Pancreas (tissue), 10 donors: ENCODE data around the gene PARD3. TPM values are rescaled to one million over a fixed set of nuclear protein-coding genes. Genes with fewer than 3 reads are reported as not detected.
A peak's percentile ranks its signal among the peaks of the same experiment; 100 is the strongest.

Source experiments
- ATAC-seq, 4 donors: fragments of 200-7000 bp; cut with Tn5 transposase; one replicate each; pipeline versions ENCODE4 v1.8.0 to v1.9.1; 2020; ENCODE audit warnings: mild to moderate bottlenecking in 4 of 4, moderate library complexity in 4 of 4
- DNase-seq, 6 donors: peaks; one replicate each; pipeline ENCODE4 v3.0.0-alpha.2; 2020
- FAIRE-seq: peaks from 2 replicates; lab custom pipeline; 2012; peaks lifted over from hg19 to GRCh38; lab: Jason Lieb, UNC
- H3K27ac ChIP-seq, 4 donors: fragments of 200-600 bp; sonication (generic); 1 replicate in 3 of 4; 2 replicates in 1 of 4; pipeline versions ENCODE4 v1.5.0 to v1.8.0; 2020
- H3K27me3 ChIP-seq, 4 donors: fragments of 200-600 bp; one replicate each; pipeline ENCODE4 v1.8.0; 2021
- H3K36me3 ChIP-seq, 3 donors: fragments of 200-600 bp; sonication (generic) in 1 of 3; one replicate each; pipeline versions ENCODE4 v1.5.0 to v1.8.0; 2020 to 2021
- H3K4me1 ChIP-seq, 3 donors: fragments of 200-600 bp; one replicate each; pipeline ENCODE4 v1.8.0; 2021
- H3K4me3 ChIP-seq, 4 donors: fragments of 200-600 bp; sonication (generic) in 2 of 4; one replicate each; pipeline versions ENCODE4 v1.5.0 to v1.8.0; 2020 to 2021
- H3K9me3 ChIP-seq, 4 donors: fragments of 200-600 bp; one replicate each; pipeline ENCODE4 v1.8.0; 2021
- WGBS, 2 donors: extraction: QIAGEN DNeasy Blood & Tissue Kit; methylation state at CpG; one replicate each; pipeline ENCODE4 v1.1.7; 2013; 5-methylcytosine and 5-hydroxymethylcytosine counted together
- intact Hi-C, 3 donors: fragments of 100-400 bp; cut with DNase I; formaldehyde crosslinking; loops; one replicate each; pipeline versions ENCODE4 v1.11.1 to v1.14.2; 2022
- polyA plus RNA-seq, 2 donors: library from polyadenylated mRNA; stranded (reverse); fragments of 200-250 nt; gene quantifications; one replicate each; pipeline ENCODE4 v1.2.3, GENCODE V29; 2013
- total RNA-seq, 6 donors: library from RNA; stranded (reverse); fragmentation: NEBNext Ultra II Directional in 4 of 6; extraction: Animal tissue kit (Norgen Biotek cat#: 25700) in 4 of 6; gene quantifications; one replicate each; pipeline versions ENCODE4 v1.2.1 to v1.2.4, GENCODE V29; 2021 to 2023
- TF ChIP-seq, protein P1 (sequence below), 4 donors: fragments of 200-600 bp; sonication (generic) in 3 of 4; IDR thresholded peaks; one replicate each; pipeline versions ENCODE4 v1.5.0 to v1.8.0; 2021; ENCODE audit warnings: antibody characterized with exemption in 4 of 4
- donor health status: healthy with polysubstance abuse.
- donor health status: DM: no; HTN: no; CAD: no; lungs with moderate emphysema.
- donor health status: DM: no; HTN: no; CAD: no.
- donor health status: control.
- donor health status: control.
- donor health status: Bipolar disorder and iron deficiency.
- donor health status: DM: yes; HTN: yes; CAD: no.
- donor health status: DM: no; HTN: no; CAD: no.
- donor health status: DM: no; HTN: no; CAD: no.
- donor health status: DM: yes; HTN: yes; CAD: no.

Gene PARD3
- total and polyA plus RNA-seq, 8 donors: 12.8 to 32.3 (median 23.4) TPM

DNA sequence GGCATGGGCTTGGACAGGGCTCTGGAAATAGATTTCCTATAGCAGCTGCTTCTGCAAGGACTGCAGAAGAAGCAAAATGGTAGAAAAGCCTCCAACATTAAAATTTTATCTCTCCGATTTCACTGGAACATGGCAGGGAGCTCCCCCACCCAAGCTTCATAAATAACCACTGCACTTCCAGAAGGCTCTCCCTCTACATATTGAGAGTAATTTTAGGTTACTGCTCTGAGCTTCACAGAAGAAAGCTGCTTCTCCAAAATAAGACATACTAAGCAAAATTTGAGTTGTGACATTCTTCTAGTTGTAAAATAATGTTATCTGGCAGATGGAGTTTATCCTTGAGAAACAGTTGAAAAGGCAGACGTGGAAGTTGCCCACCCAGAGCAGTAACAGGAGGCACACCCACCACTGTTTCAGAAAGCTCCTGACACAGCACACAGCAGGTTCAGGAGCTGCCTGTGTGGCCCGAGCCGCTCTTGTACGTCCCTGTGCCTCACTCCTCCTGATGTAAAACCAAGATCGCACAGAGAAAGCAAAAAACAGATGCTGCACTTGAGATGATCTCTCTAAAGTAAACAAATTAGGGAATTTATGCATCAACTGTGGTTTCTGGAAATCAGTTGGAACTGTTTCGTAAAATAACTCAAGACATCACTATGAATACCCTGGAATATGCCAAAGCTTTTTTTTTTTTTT, 621.0 kb downstream of the PARD3 start:
- Histone ChIP-seq H3K27me3 (no peaks in the 10 kb centered on the region), H3K27ac (no peak overlapping the region), H3K4me1 (no peaks in the 10 kb centered on the region), H3K36me3 (no peaks in the 10 kb centered on the region), H3K9me3 (no peaks in the 10 kb centered on the region), H3K4me3 (no peak overlapping the region)
- ATAC-seq (peak in 3 of 4 donors; percentile 31 to 58 (median 38)), FAIRE-seq (peak; percentile 39), DNase-seq (no peak)
- 89 to 91% methylated on average over 7 of the region's 7 CpGs for WGBS, 2 donors
- intact Hi-C loops: no loop called here
- TF ChIP-seq, protein P1, sequence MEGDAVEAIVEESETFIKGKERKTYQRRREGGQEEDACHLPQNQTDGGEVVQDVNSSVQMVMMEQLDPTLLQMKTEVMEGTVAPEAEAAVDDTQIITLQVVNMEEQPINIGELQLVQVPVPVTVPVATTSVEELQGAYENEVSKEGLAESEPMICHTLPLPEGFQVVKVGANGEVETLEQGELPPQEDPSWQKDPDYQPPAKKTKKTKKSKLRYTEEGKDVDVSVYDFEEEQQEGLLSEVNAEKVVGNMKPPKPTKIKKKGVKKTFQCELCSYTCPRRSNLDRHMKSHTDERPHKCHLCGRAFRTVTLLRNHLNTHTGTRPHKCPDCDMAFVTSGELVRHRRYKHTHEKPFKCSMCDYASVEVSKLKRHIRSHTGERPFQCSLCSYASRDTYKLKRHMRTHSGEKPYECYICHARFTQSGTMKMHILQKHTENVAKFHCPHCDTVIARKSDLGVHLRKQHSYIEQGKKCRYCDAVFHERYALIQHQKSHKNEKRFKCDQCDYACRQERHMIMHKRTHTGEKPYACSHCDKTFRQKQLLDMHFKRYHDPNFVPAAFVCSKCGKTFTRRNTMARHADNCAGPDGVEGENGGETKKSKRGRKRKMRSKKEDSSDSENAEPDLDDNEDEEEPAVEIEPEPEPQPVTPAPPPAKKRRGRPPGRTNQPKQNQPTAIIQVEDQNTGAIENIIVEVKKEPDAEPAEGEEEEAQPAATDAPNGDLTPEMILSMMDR (IDR thresholded peaks at IDR 0.05): no peak

DNA sequence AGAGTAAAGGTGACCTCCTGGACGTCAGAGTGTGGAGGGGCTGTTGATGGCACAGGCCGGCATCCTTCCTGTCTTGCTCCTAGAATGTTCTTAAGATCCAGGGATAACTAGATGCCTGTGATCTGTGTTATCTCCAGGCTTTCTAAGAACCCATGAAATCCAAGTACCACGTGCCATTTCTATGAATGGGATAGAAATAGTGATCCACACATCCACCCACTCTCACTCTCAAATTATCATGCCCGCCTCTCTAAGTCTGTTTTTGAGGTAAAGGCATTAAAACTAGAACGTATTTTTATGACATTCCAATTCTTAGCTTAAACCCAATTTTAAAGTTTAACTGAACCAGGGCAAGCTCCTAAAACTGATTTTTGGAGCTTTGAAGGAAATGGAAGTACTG, 622.5 kb downstream of the PARD3 start:
- DNase-seq (no peak), ATAC-seq (no peak), FAIRE-seq (no peak)
- Histone ChIP-seq H3K4me3 (no peak overlapping the region), H3K9me3 (no peaks in the 10 kb centered on the region), H3K27me3 (no peaks in the 10 kb centered on the region), H3K27ac (no peak overlapping the region), H3K4me1 (no peaks in the 10 kb centered on the region), H3K36me3 (no peaks in the 10 kb centered on the region)
- WGBS, 2 donors: 89 to 91% methylated on average over 5 of the region's 5 CpGs
- intact Hi-C loops: no loop called here
- TF ChIP-seq, protein P1 (IDR thresholded peaks at IDR 0.05): no peak

GRCh38 chr10:34191406-34191805, 623.7 kb downstream of the PARD3 start:
- H3K9me3 ChIP-seq: no peaks in the 10 kb centered on the region
- H3K27me3 ChIP-seq: no peaks in the 10 kb centered on the region
- H3K27ac ChIP-seq: no peak overlapping the region
- WGBS, 2 donors: 77 to 81% methylated on average over 3 of the region's 3 CpGs
- no peak for ATAC-seq
- no peak for FAIRE-seq
- TF ChIP-seq, protein P1 (IDR thresholded peaks at IDR 0.05): no peak
- no peak overlapping the region for H3K4me3 ChIP-seq
- no peaks in the 10 kb centered on the region for H3K4me1 ChIP-seq
- intact Hi-C loops: no loop called here
- no peak for DNase-seq
- no peaks in the 10 kb centered on the region for H3K36me3 ChIP-seq

- H3K4me3 ChIP-seq: no peak overlapping the region
- TF ChIP-seq, protein P1 (IDR thresholded peaks at IDR 0.05): no peak
- no peaks in the 10 kb centered on the region for H3K27me3 ChIP-seq
- H3K27ac ChIP-seq: no peak overlapping the region
- FAIRE-seq (no peak), DNase-seq (no peak), ATAC-seq (no peak)
- H3K36me3 ChIP-seq: no peaks in the 10 kb centered on the region
- intact Hi-C loops: no loop called here
- no peaks in the 10 kb centered on the region for H3K9me3 ChIP-seq
- peaks cover 0 to 4% (median 0%) of the 10 kb centered on the region in 3 donors for H3K4me1 ChIP-seq
- WGBS, 2 donors: 89 to 94% methylated on average over 7 of the region's 7 CpGs
Observed at GRCh38 chr10:34190580-34190979, 624.5 kb downstream of the PARD3 start.

- WGBS, 2 donors: 97 to 98% methylated on average over 1 of the region's 1 CpG
- no peak overlapping the region for H3K27ac ChIP-seq
- intact Hi-C loops: no loop called here
- H3K4me1 ChIP-seq: peaks cover 0 to 11% (median 6%) of the 10 kb centered on the region in 3 donors
- ATAC-seq: no peak
- H3K9me3 ChIP-seq: no peaks in the 10 kb centered on the region
- no peaks in the 10 kb centered on the region for H3K27me3 ChIP-seq
- H3K36me3 ChIP-seq: no peaks in the 10 kb centered on the region
- no peak for FAIRE-seq
- TF ChIP-seq, protein P1 (IDR thresholded peaks at IDR 0.05): no peak
- no peak overlapping the region for H3K4me3 ChIP-seq
- no peak for DNase-seq
Observed at GRCh38 chr10:34189830-34190229, 625.3 kb downstream of the PARD3 start.
